ELF-1 (cell line): ENCODE data around the gene ANKRD13A.
"Not testable (repeated sequence)": the region's sequence is repeated elsewhere in the genome, so short reads cannot be mapped to it uniquely, and the experiment has no call there.

ENCODE experiments used
- DNase-seq: peaks from one replicate; pipeline ENCODE4 v3.0.0-alpha.2; 2016; ENCODE audit warnings: low read depth, low spot score

ANKRD13A gene

GRCh38 chr12:109983432-109984142 is 15.6 kb upstream of the ANKRD13A start:
- DNase-seq, result no peak

GRCh38 chr12:109986236-109986635 is 13.0 kb upstream of the ANKRD13A start:
- DNase-seq, result not testable (repeated sequence)

GRCh38 chr12:109987615-109988014 is 11.6 kb upstream of the ANKRD13A start:
- no peak for DNase-seq

- DNase-seq, result no peak
Measured at GRCh38 chr12:109988274-109988673, 11.0 kb upstream of the ANKRD13A start.

- no peak for DNase-seq
Measured at GRCh38 chr12:109988903-109989302, 10.3 kb upstream of the ANKRD13A start.

- DNase-seq, result no peak
Measured at GRCh38 chr12:109989380-109989779, 9.8 kb upstream of the ANKRD13A start.

GRCh38 chr12:109991586-109991985 is 7.6 kb upstream of the ANKRD13A start:
- no peak for DNase-seq

GRCh38 chr12:109993091-109993490 is 6.1 kb upstream of the ANKRD13A start:
- DNase-seq, result no peak

GRCh38 chr12:109994401-109995175 is 4.6 kb upstream of the ANKRD13A start:
- DNase-seq, result no peak

GRCh38 chr12:109995361-109995685 is 3.9 kb upstream of the ANKRD13A start:
- no peak for DNase-seq

- DNase-seq, result peak; percentile 94
Measured at GRCh38 chr12:109995686-109996482, 3.3 kb upstream of the ANKRD13A start, which contains the start of gene GIT2. TSS of gene GIT2 (minus strand) at chr12:109996368. CDS start at chr12:109996224, 144 bp downstream.

- DNase-seq, result no peak
Measured at GRCh38 chr12:109996483-109996853, 2.8 kb upstream of the ANKRD13A start.

GRCh38 chr12:109997393-109997792 is 1.8 kb upstream of the ANKRD13A start:
- no peak for DNase-seq

- no peak for DNase-seq
Measured at GRCh38 chr12:109998241-109998903, 858 bp upstream of the ANKRD13A start.

- DNase-seq, result no peak
Measured at GRCh38 chr12:109999649-109999971, 380 bp downstream of the ANKRD13A start.

- peak; percentile 46 for DNase-seq
Measured at GRCh38 chr12:109999983-110000505, 814 bp downstream of the ANKRD13A start.

- no peak for DNase-seq
Measured at GRCh38 chr12:110001596-110001995, 2.4 kb downstream of the ANKRD13A start.

GRCh38 chr12:110002676-110003515 is 3.7 kb downstream of the ANKRD13A start:
- no peak for DNase-seq

- no peak for DNase-seq
Measured at GRCh38 chr12:110004598-110004997, 5.4 kb downstream of the ANKRD13A start.

- no peak for DNase-seq
Measured at GRCh38 chr12:110005319-110005973, 6.2 kb downstream of the ANKRD13A start.
